Activated CD4-positive, alpha-beta T cell treated with anti-CD3 and anti-CD28 coated beads, Interleukin-2, amount 10 ng/mL, durations not matched to agents 7 days and 5 days (primary cell): ENCODE results near the gene C19orf47. TPM values are rescaled to one million over a fixed set of nuclear protein-coding genes. Genes with fewer than 3 reads are reported as not detected.
A peak's percentile ranks its signal among the peaks of the same experiment; 100 is the strongest.

Experiments
- CTCF ChIA-PET: fragments of 350-600 bp; sonication (Branson Sonifier 250); formaldehyde crosslinking; loops from one replicate; lab custom pipeline; 2021; ENCODE audit warnings: antibody characterized with exemption; lab: Charles Lee
- POLR2A ChIA-PET: fragments of 350-600 bp; sonication (Branson Sonifier 250); formaldehyde crosslinking; loops from one replicate; lab custom pipeline; 2021; ENCODE audit warnings: antibody characterized with exemption; lab: Charles Lee
- DNase-seq: peaks from one replicate; pipeline ENCODE4 v3.0.0-alpha.2; 2020
- H3K27ac Mint-ChIP-seq: one replicate; pipeline ENCODE4 v1.8.0; 2021; ENCODE audit warnings: mild to moderate bottlenecking, moderate library complexity, mixed read lengths
- H3K27me3 Mint-ChIP-seq: one replicate; pipeline ENCODE4 v1.8.0; 2021; ENCODE audit warnings: mixed read lengths
- H3K36me3 Mint-ChIP-seq: one replicate; pipeline ENCODE4 v1.8.0; 2021; ENCODE audit warnings: low read depth, mixed read lengths
- H3K4me1 Mint-ChIP-seq: one replicate; pipeline ENCODE4 v1.8.0; 2021; ENCODE audit warnings: mixed read lengths
- H3K4me3 Mint-ChIP-seq: one replicate; pipeline ENCODE4 v1.8.0; 2021; ENCODE audit warnings: mild to moderate bottlenecking, moderate library complexity, mixed read lengths
- H3K9me3 Mint-ChIP-seq: one replicate; pipeline ENCODE4 v1.8.0; 2021; ENCODE audit warnings: mixed read lengths
- total RNA-seq, 2 experiments: library from RNA; stranded (reverse); gene quantifications; one replicate each; pipeline ENCODE4 v1.2.3, GENCODE V29; 2021

The C19orf47 gene
- total RNA-seq, 2 experiments from 2014 or later = 21.8 to 25.3 TPM

DNA sequence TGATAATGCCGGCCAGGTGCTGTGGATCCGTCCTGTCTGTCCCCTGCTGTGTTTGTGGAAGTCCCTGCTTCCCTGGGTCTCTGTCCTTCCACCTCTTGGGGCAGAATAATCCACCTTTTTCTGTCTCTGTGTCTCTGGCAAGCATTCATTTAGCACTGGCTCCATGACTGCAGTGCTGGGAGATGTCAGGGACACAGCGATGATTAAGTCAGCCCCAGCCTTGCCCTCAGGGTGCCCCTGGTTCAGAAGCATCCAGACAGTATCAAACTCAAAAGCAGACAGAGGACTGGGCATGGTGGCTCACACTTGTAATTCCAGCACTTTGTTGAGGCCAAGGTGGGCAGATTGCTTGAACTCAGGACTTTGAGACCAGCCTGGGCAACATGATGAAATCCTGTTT, 40.3 kb upstream of the C19orf47 start:
- Mint-ChIP-seq H3K36me3 (no peaks in the 10 kb centered on the region), H3K27me3 (peaks cover 2% of the 10 kb centered on the region), H3K9me3 (no peaks in the 10 kb centered on the region), H3K27ac (no peak overlapping the region), H3K4me1 (no peaks in the 10 kb centered on the region), H3K4me3 (no peak overlapping the region)
- DNase-seq = no peak
- CTCF ChIA-PET = no interaction called here
- POLR2A ChIA-PET = no interaction called here

DNA sequence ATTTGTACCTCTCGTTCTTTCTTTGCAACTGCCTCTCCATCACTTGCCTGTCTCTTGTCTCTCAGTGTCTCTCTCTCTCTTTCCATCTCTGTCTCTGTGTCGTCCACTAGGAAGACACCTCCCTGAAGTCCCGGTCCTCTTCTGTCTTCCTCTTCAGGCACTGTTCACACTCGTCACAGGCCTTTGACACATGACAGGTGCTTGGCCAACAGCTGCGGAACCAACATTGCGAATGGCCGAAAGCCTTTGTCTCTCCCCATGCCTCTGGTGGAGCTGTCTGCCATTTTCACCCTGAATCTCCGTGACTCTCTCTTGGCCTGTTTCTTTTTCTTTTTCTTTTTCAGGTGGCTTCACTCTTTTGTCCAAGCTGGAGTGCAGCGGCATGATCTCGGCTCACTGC, 39.0 kb upstream of the C19orf47 start:
- H3K27me3 Mint-ChIP-seq = peaks cover 2% of the 10 kb centered on the region
- ChIA-PET CTCF (interaction anchor here (0.6 kb wide), 1 partner anchor 60 kb away, joined by 4 read pairs; no protein-coding TSS in a partner anchor), POLR2A (interaction anchor here (0.6 kb wide), 1 partner anchor 26 kb away, joined by 5 read pairs; the partner anchor contains the start of gene PRX)
- H3K9me3 Mint-ChIP-seq = no peaks in the 10 kb centered on the region
- H3K4me3 Mint-ChIP-seq = no peak overlapping the region
- H3K4me1 Mint-ChIP-seq = no peaks in the 10 kb centered on the region
- H3K36me3 Mint-ChIP-seq = no peaks in the 10 kb centered on the region
- DNase-seq = no peak
- no peak overlapping the region for H3K27ac Mint-ChIP-seq

- no peak for DNase-seq
- H3K4me3 Mint-ChIP-seq = no peak overlapping the region
- no peaks in the 10 kb centered on the region for H3K9me3 Mint-ChIP-seq
- H3K4me1 Mint-ChIP-seq = no peaks in the 10 kb centered on the region
- no peaks in the 10 kb centered on the region for H3K36me3 Mint-ChIP-seq
- H3K27ac Mint-ChIP-seq = no peak overlapping the region
- ChIA-PET CTCF (interaction anchor here (1.1 kb wide), 1 partner anchor 207 kb away, joined by 4 read pairs; no protein-coding TSS in a partner anchor), POLR2A (no interaction called here)
- peaks cover 2% of the 10 kb centered on the region for H3K27me3 Mint-ChIP-seq
Observed at GRCh38 chr19:40383668-40384248, 35.6 kb upstream of the C19orf47 start.

DNA sequence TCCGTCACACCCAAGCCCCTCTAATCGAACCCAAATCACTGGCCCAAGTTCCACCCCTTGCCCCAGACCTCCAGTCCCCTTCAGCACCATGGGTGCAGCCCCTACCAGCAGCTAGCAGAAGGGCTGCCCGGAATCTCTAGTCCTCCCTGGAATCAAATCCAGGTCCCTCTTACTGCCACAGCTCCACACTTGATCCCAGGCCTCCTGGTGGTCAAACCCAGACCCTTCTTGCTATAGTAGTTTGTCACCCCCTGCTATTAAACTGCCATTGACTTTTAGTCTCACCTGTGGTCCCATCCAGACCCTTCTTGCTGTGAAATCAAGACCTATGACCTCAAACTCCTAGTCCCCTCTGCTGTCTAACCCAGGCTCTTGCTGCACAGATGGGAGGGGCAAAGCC, 33.1 kb upstream of the C19orf47 start:
- no peak for DNase-seq
- Mint-ChIP-seq H3K36me3 (no peaks in the 10 kb centered on the region), H3K9me3 (no peaks in the 10 kb centered on the region), H3K4me1 (no peaks in the 10 kb centered on the region), H3K27me3 (peaks cover 2% of the 10 kb centered on the region), H3K27ac (no peak overlapping the region), H3K4me3 (no peak overlapping the region)
- POLR2A ChIA-PET = no interaction called here
- CTCF ChIA-PET = interaction anchor here (2.0 kb wide), 1 partner anchor 9 kb away, joined by 4 read pairs; no protein-coding TSS in a partner anchor

DNA sequence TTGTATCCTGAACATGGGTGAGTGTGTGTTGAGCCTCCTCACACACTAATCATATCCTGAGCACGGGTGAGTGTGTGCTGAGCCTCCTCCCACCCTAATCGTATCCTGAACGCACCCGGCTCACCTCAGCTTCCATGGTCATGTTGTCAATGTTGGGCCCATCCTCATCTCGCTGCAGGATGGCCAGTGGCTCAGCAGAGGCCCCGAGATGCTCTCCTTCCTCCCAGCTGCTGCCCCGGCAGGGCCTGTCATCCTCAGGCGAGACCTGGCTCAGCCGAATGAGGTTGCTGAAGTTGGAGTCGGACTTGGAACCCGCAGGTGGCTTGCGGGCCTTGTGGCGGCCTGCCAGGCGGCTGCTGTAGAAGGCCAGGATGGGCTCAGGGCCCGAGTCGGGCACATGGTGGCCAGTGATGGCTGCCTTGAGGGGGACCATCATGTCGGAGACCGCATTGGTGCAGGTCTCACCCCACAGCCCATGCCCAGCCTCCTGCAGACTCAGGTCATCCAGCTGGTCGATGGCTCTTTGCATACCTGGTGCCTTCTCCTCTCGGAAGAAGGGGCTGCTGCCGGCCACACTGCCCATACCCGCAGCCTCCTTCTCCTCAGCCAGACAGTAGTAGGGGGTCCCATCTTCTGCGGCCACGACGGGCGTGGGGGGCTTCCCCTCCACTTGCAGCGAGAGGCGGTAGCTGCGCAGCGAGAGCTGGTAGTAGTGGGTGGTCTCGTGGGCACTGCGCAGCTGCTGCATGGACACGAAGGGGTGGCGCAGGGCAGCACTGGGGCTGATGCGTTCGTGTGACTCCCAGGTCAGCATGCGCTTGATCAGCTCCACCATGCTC, 32.2 kb upstream of the C19orf47 start:
- H3K36me3 Mint-ChIP-seq = no peaks in the 10 kb centered on the region
- no peak for DNase-seq
- no peak overlapping the region for H3K4me3 Mint-ChIP-seq
- H3K4me1 Mint-ChIP-seq = no peaks in the 10 kb centered on the region
- no peak overlapping the region for H3K27ac Mint-ChIP-seq
- POLR2A ChIA-PET = no interaction called here
- peaks cover 2% of the 10 kb centered on the region for H3K27me3 Mint-ChIP-seq
- CTCF ChIA-PET = no interaction called here
- H3K9me3 Mint-ChIP-seq = no peaks in the 10 kb centered on the region

- ChIA-PET POLR2A (no interaction called here), CTCF (no interaction called here)
- H3K4me3 Mint-ChIP-seq = no peak overlapping the region
- DNase-seq = no peak
- peaks cover 4% of the 10 kb centered on the region for H3K36me3 Mint-ChIP-seq
- no peaks in the 10 kb centered on the region for H3K9me3 Mint-ChIP-seq
- no peaks in the 10 kb centered on the region for H3K27me3 Mint-ChIP-seq
- no peak overlapping the region for H3K27ac Mint-ChIP-seq
- H3K4me1 Mint-ChIP-seq = peaks cover 6% of the 10 kb centered on the region
Observed at GRCh38 chr19:40379446-40380198, 31.4 kb upstream of the C19orf47 start.

- POLR2A ChIA-PET = no interaction called here
- CTCF ChIA-PET = interaction anchor here (0.6 kb wide), 1 partner anchor 1790 kb away, joined by 5 read pairs; no protein-coding TSS in a partner anchor
- H3K27ac Mint-ChIP-seq = no peak overlapping the region
- no peak overlapping the region for H3K4me3 Mint-ChIP-seq
- H3K36me3 Mint-ChIP-seq = peaks cover 8% of the 10 kb centered on the region
- no peaks in the 10 kb centered on the region for H3K9me3 Mint-ChIP-seq
- DNase-seq = no peak
- H3K27me3 Mint-ChIP-seq = no peaks in the 10 kb centered on the region
- H3K4me1 Mint-ChIP-seq = peaks cover 14% of the 10 kb centered on the region
Observed at GRCh38 chr19:40378509-40378908, 30.3 kb upstream of the C19orf47 start.

DNA sequence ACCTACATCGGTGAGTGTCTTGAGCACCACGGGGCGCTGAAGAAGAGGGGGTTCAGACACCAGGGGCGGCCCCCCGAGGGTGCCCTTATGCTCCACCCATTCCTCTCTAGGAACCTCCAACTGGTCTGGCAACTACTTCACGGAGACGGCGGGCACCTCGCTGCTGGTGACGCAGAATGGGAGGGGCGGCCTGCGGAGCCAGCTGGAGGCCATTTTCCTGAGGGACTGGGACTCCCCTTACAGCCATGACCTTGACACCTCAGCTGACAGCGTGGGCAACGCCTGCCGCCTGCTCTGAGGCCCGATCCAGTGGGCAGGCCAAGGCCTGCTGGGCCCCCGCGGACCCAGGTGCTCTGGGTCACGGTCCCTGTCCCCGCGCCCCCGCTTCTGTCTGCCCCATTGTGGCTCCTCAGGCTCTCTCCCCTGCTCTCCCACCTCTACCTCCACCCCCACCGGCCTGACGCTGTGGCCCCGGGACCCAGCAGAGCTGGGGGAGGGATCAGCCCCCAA, 29.7 kb upstream of the C19orf47 start:
- H3K36me3 Mint-ChIP-seq = peaks cover 8% of the 10 kb centered on the region

DNA sequence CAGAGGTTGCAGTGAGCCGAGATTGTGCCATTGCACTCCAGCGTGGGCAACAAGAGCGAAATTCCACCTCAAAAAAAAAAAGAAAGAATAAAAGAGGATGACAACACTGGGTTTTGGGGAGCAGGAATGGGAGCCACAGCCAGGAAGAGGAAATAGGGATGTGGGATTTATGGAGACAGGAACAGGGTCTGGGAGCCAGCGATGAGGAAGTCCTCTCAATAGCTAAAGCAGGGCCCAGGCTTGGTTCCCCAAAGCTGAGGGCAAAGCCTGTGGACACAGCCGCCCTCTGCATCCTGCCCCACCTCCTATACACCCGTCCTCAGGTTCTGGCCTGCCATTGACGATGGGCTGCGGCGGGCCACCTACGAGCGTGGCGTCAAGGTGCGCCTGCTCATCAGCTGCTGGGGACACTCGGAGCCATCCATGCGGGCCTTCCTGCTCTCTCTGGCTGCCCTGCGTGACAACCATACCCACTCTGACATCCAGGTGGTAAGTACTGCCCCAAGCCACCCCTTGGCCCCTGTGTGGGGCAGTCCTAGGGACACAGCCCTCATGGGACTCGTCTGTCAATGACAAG, 28.2 kb upstream of the C19orf47 start:
- ChIA-PET POLR2A (no interaction called here), CTCF (interaction anchor here (0.6 kb wide), 1 partner anchor 64 kb away, joined by 4 read pairs; no protein-coding TSS in a partner anchor)
- H3K27me3 Mint-ChIP-seq = no peaks in the 10 kb centered on the region
- DNase-seq = no peak
- H3K4me1 Mint-ChIP-seq = peaks cover 14% of the 10 kb centered on the region
- H3K36me3 Mint-ChIP-seq = peaks cover 8% of the 10 kb centered on the region
- H3K9me3 Mint-ChIP-seq = no peaks in the 10 kb centered on the region
- H3K4me3 Mint-ChIP-seq = no peak overlapping the region
- H3K27ac Mint-ChIP-seq = peak overlapping the region; percentile 62

More for the DNA sequence above, 29.7 kb upstream of the C19orf47 start:
- Mint-ChIP-seq H3K9me3 (no peaks in the 10 kb centered on the region), H3K4me3 (no peak overlapping the region), H3K4me1 (peaks cover 14% of the 10 kb centered on the region), H3K27ac (no peak overlapping the region), H3K27me3 (no peaks in the 10 kb centered on the region)
- no peak for DNase-seq
- ChIA-PET POLR2A (no interaction called here), CTCF (no interaction called here)

DNA sequence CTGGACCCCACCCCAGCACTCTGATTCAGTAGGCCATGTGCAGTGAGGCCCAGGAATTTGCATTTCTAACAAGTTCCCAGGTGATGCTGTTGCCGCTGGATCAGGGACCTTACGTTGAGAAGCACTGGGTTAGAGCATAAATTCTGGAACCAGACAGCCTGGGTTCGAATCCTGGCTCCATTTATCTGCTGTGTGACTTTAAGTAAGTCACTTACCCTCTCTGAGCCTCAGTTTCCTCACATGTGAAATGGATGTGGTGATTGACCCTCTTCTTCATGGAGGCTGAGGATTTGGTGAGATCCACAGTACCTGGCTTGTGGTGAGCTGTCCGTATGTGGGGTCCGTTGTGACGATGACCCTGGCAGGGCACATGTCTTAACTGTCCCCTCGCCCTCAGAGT, 25.9 kb upstream of the C19orf47 start:
- Mint-ChIP-seq H3K27ac (no peak overlapping the region), H3K27me3 (no peaks in the 10 kb centered on the region), H3K36me3 (peaks cover 13% of the 10 kb centered on the region), H3K9me3 (no peaks in the 10 kb centered on the region), H3K4me3 (no peak overlapping the region), H3K4me1 (peaks cover 14% of the 10 kb centered on the region)
- no peak for DNase-seq
- POLR2A ChIA-PET = no interaction called here
- CTCF ChIA-PET = no interaction called here

DNA sequence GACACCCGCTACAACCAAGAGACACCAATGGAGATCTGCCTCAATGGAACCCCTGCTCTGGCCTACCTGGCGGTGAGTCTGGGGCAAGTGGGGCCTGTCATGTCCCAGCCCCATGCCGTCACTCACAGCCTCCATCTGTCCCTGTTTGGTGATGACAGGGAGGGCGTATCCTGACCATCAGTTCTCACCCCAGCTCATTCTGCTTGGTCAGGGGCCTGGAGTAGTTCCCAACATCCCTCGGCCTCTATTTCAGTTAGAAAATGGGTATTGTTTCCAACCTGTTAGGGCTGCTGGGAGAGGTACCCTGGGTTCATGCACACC, 23.6 kb upstream of the C19orf47 start:
- Mint-ChIP-seq H3K4me1 (peaks cover 14% of the 10 kb centered on the region), H3K9me3 (no peaks in the 10 kb centered on the region), H3K27ac (no peak overlapping the region), H3K36me3 (peaks cover 13% of the 10 kb centered on the region), H3K4me3 (no peak overlapping the region), H3K27me3 (no peaks in the 10 kb centered on the region)
- no peak for DNase-seq
- POLR2A ChIA-PET = no interaction called here
- CTCF ChIA-PET = interaction anchor here (0.6 to 1.4 kb wide), 2 partner anchors 11 to 97 kb away, joined by 3 to 4 read pairs; no protein-coding TSS in a partner anchor

DNA sequence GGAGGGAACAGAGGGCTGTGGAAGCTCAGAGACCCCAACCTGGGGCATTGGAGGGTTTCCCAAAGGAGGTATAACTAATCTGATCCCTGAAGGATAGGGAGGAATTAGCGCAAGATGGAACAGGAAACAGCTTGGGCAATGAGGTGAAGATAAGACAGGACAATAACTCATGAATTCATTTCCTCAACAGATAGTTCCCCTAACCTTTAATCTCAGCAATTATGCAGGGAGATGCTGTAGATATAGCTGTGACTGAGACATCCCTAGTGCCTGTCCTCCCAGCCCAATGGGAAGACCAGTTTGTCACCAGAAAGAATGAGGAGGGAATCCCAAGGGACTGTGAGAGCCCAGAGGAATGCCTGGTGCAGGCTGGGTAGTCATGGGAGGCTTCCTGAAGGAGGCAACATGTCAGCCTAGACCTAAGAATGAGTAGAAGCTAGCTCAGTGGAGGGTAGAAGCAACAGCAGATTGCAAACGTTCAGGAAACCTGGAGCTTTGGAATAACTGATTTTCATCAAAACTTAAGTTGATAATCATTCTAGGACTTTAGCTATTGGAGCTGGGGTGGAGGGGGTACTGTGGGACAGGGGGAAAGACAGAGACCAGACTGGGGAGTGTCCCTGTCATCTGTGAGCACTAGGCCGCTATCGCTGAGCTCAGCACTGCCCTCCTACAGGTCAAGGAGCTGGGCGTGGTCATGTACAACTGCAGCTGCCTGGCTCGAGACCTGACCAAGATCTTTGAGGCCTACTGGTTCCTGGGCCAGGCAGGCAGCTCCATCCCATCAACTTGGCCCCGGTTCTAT, 23.0 kb upstream of the C19orf47 start:
- no peak for DNase-seq
- H3K27ac Mint-ChIP-seq = no peak overlapping the region
- no peaks in the 10 kb centered on the region for H3K27me3 Mint-ChIP-seq
- H3K4me3 Mint-ChIP-seq = no peak overlapping the region
- CTCF ChIA-PET = interaction anchor here (1.4 kb wide), 1 partner anchor 11 kb away, joined by 4 read pairs; no protein-coding TSS in a partner anchor
- POLR2A ChIA-PET = no interaction called here
- H3K4me1 Mint-ChIP-seq = peaks cover 14% of the 10 kb centered on the region
- peaks cover 13% of the 10 kb centered on the region for H3K36me3 Mint-ChIP-seq
- no peaks in the 10 kb centered on the region for H3K9me3 Mint-ChIP-seq
